Endothelial cell (in vitro differentiated cells): ENCODE data around the gene PATE2. TPM values are rescaled to one million over a fixed set of nuclear protein-coding genes. Genes with fewer than 3 reads are reported as not detected.

ENCODE experiments used
- DNase-seq: peaks from one replicate; pipeline ENCODE4 v3.0.0; 2021; ENCODE audit warnings: low spot score
- H3K27ac Mint-ChIP-seq: one replicate; pipeline ENCODE4 v1.8.0; 2021; ENCODE audit warnings: mixed read lengths, inconsistent platforms; ENCODE audit not compliant: unreplicated experiment
- H3K27me3 Mint-ChIP-seq: one replicate; pipeline ENCODE4 v1.8.0; 2021; ENCODE audit warnings: mild to moderate bottlenecking, moderate library complexity, mixed read lengths, inconsistent platforms; ENCODE audit not compliant: unreplicated experiment
- H3K36me3 Mint-ChIP-seq: one replicate; pipeline ENCODE4 v1.8.0; 2021; ENCODE audit warnings: mild to moderate bottlenecking, low read depth, mixed read lengths, inconsistent platforms; ENCODE audit not compliant: unreplicated experiment
- H3K4me1 Mint-ChIP-seq: one replicate; pipeline ENCODE4 v1.8.0; 2021; ENCODE audit warnings: mild to moderate bottlenecking, mixed read lengths, inconsistent platforms; ENCODE audit not compliant: unreplicated experiment
- H3K4me3 Mint-ChIP-seq: one replicate; pipeline ENCODE4 v1.8.0; 2021; ENCODE audit warnings: mild to moderate bottlenecking, mixed read lengths, inconsistent platforms; ENCODE audit not compliant: unreplicated experiment
- H3K9me3 Mint-ChIP-seq: one replicate; pipeline ENCODE4 v1.8.0; 2021; ENCODE audit warnings: mixed read lengths, inconsistent platforms; ENCODE audit not compliant: unreplicated experiment
- CTCF ChIP-seq: fragments of 200-600 bp; sonication (generic); IDR thresholded peaks from one replicate; pipeline ENCODE4 v1.5.0; 2021; ENCODE audit warnings: antibody characterized with exemption; ENCODE audit not compliant: unreplicated experiment
- total RNA-seq: library from RNA; stranded (reverse); fragmentation: NEBNext Ultra II Directional; extraction: Animal tissue kit (Norgen Biotek cat#: 25700); gene quantifications from one replicate; pipeline ENCODE4 v1.2.1, GENCODE V29; 2021; ENCODE audit not compliant: unreplicated experiment

Gene PATE2
- total RNA-seq, 1 donor from 2014 or later: not detected

DNA sequence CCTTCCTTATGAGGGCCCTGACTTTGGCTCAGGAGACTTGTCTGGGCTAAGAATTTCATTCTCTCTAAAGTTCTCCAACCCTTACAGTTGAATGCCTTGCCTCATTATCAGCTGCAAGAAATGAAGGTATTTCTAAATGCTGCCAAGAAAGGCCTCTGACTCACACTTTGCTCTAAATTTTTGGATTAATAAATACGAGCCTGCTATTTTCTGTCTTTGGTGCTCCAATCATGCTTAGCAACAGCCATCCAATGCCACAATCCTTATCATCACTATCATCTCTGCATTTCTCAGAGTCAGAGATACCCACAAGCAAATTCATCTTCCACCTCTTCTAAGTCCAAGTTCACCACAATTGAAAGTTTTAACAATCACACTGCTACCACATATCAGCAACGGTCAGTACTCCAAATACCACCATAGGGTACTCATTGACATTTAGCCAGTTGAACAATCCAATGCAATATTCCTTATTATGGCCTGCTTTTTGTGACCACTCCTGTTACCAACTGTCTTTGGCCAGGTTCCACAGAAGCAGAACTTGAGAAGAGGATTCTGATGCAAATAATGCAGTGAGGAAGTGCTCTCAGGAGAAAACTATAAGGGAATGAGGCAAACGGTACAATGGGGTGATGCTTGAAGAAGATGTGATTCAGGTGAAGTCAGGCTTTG is 5.7 kb downstream of the PATE2 start:
- no peak overlapping the region for H3K4me3 Mint-ChIP-seq
- no peak for DNase-seq
- H3K4me1 Mint-ChIP-seq: peaks cover 4% of the 10 kb centered on the region
- no peaks in the 10 kb centered on the region for H3K9me3 Mint-ChIP-seq
- TF ChIP-seq CTCF: no peak
- no peak overlapping the region for H3K27ac Mint-ChIP-seq
- H3K27me3 Mint-ChIP-seq: no peaks in the 10 kb centered on the region
- H3K36me3 Mint-ChIP-seq: no peaks in the 10 kb centered on the region

DNA sequence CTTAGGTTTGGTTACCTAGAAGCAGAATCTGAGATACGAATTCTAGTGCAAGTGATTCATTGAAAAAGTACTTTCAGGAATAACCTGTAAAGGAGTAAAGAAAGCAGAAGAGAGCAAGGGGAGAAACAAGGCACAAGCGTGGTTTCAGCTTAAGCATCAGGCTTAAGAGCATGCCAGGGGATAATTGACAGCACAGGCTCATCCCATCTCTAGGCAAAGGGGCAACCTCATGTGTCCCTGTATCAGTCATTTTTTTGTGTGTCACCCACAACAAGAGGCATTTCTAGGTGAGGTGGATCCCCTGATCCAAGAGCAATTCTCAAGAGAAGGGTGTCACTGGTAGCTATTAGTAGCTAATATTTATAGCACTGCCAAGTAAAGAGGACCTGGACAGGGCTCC is 8.0 kb downstream of the PATE2 start:
- H3K36me3 Mint-ChIP-seq: no peaks in the 10 kb centered on the region

GRCh38 chr11:125768336-125769046 is 10.1 kb downstream of the PATE2 start:
- Mint-ChIP-seq H3K27ac (no peak overlapping the region), H3K4me1 (no peaks in the 10 kb centered on the region), H3K27me3 (peaks cover 3% of the 10 kb centered on the region), H3K9me3 (no peaks in the 10 kb centered on the region), H3K4me3 (no peak overlapping the region), H3K36me3 (no peaks in the 10 kb centered on the region)
- DNase-seq: no peak
- TF ChIP-seq CTCF: no peak

More for the DNA sequence above, 8.0 kb downstream of the PATE2 start:
- H3K27ac Mint-ChIP-seq: no peak overlapping the region
- no peak for DNase-seq
- H3K27me3 Mint-ChIP-seq: no peaks in the 10 kb centered on the region
- no peak overlapping the region for H3K4me3 Mint-ChIP-seq
- no peak for TF ChIP-seq CTCF
- H3K9me3 Mint-ChIP-seq: no peaks in the 10 kb centered on the region
- H3K4me1 Mint-ChIP-seq: no peaks in the 10 kb centered on the region

GRCh38 chr11:125766251-125766650 is 12.4 kb downstream of the PATE2 start:
- no peak overlapping the region for H3K4me3 Mint-ChIP-seq
- H3K9me3 Mint-ChIP-seq: no peaks in the 10 kb centered on the region
- DNase-seq: no peak
- no peak for TF ChIP-seq CTCF
- no peak overlapping the region for H3K27ac Mint-ChIP-seq
- H3K4me1 Mint-ChIP-seq: no peaks in the 10 kb centered on the region
- H3K27me3 Mint-ChIP-seq: peaks cover 3% of the 10 kb centered on the region
- no peaks in the 10 kb centered on the region for H3K36me3 Mint-ChIP-seq

DNA sequence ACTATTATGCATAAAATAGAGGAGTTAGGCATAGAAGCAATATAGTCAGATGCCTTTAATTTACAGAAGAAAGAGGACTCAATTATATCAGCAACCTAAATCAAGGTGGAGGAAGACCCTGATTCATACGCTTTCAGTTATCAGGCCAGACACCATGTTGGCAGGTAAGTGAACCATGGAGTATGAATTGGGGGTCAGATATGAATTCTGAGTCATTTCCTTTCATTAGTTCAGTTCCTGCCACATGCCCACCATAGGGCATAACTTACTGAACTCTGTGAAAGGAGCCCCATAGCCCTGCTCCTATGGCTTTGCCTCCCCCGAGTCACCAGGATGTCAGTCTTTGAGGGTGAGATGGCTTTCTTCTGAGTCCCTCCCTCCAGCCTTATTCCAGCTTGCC is 15.1 kb downstream of the PATE2 start:
- no peak overlapping the region for H3K4me3 Mint-ChIP-seq
- no peak for DNase-seq
- peaks cover 3% of the 10 kb centered on the region for H3K27me3 Mint-ChIP-seq
- no peak overlapping the region for H3K27ac Mint-ChIP-seq
- H3K9me3 Mint-ChIP-seq: no peaks in the 10 kb centered on the region
- no peak for TF ChIP-seq CTCF
- H3K4me1 Mint-ChIP-seq: no peaks in the 10 kb centered on the region
- H3K36me3 Mint-ChIP-seq: no peaks in the 10 kb centered on the region
